B cell (primary cell): ENCODE measurements around the gene CD34. TPM values are rescaled to one million over a fixed set of nuclear protein-coding genes. Genes with fewer than 3 reads are reported as not detected.

Source experiments
- ATAC-seq: fragments of 200-7000 bp; cut with Tn5 transposase; one replicate; pipeline ENCODE4 v1.10.0; 2021; ENCODE audit warnings: low read depth, mild to moderate bottlenecking, moderate number of reproducible peaks, moderate library complexity
- CTCF ChIA-PET: fragments of 350-600 bp; sonication (Branson Sonifier 250); formaldehyde crosslinking; loops from one replicate; lab custom pipeline; 2021; ENCODE audit warnings: antibody characterized with exemption, inconsistent platforms; lab: Charles Lee
- POLR2A ChIA-PET: fragments of 350-600 bp; sonication (Branson Sonifier 250); formaldehyde crosslinking; loops from one replicate; lab custom pipeline; 2021; ENCODE audit warnings: antibody characterized with exemption; lab: Charles Lee
- DNase-seq: peaks from one replicate; pipeline ENCODE4 v3.0.0; 2013
- H2AFZ ChIP-seq: 2 replicates; pipeline ENCODE4 v1.6.1; 2012; ENCODE audit warnings: mild to moderate bottlenecking, low read depth, low read length; ENCODE audit not compliant: insufficient read depth, poor library complexity, severe bottlenecking
- H3K27ac ChIP-seq, 2 donors: 1 replicate in 1 of 2; 2 replicates in 1 of 2; pipeline ENCODE4 v1.5.1; 2012 to 2013; ENCODE audit warnings: low read length in 2 of 2, mild to moderate bottlenecking in 2 of 2, moderate library complexity in 1 of 2
- H3K27me3 ChIP-seq, 4 experiments: fragments of 200-600 bp in 1 of 4; sonication (generic) in 1 of 4; replicated peaks in 1 of 4; 1 replicate in 2 of 4; 2 replicates in 2 of 4; pipeline versions ENCODE4 v1.6.1 to v1.7.0; 2013 to 2016; ENCODE audit warnings: low read length in 3 of 4, mild to moderate bottlenecking in 2 of 4, mixed read lengths in 1 of 4, moderate library complexity in 1 of 4; ENCODE audit not compliant: insufficient read depth in 4 of 4, control insufficient read depth in 3 of 4; ENCODE audit errors: control extremely low read depth in 1 of 4
- H3K36me3 ChIP-seq, 2 experiments: replicated peaks in 1 of 2; 1 replicate in 1 of 2; 2 replicates in 1 of 2; pipeline versions ENCODE4 v1.6.1 to v1.7.1; 2013; ENCODE audit warnings: low read length in 1 of 2; ENCODE audit not compliant: insufficient read depth in 2 of 2, control insufficient read depth in 1 of 2; ENCODE audit errors: control extremely low read depth in 1 of 2, extremely low read depth in 1 of 2
- H3K4me1 ChIP-seq, 2 donors: fragments of 200-600 bp in 1 of 2; sonication (generic) in 1 of 2; 1 replicate in 1 of 2; 2 replicates in 1 of 2; pipeline versions ENCODE4 v1.5.1 to v1.6.1; 2013 to 2017; ENCODE audit warnings: low read length in 2 of 2; ENCODE audit not compliant: control insufficient read depth in 2 of 2, insufficient read depth in 2 of 2
- H3K4me2 ChIP-seq: replicated peaks from 2 replicates; pipeline ENCODE3; 2012; ENCODE audit warnings: mild to moderate bottlenecking, low read depth, low read length; ENCODE audit not compliant: poor library complexity, severe bottlenecking
- H3K4me3 ChIP-seq, 5 experiments: fragments of 200-600 bp in 1 of 5; sonication (generic) in 1 of 5; 1 replicate in 3 of 5; 2 replicates in 2 of 5; pipeline versions ENCODE4 v1.5.1 to v1.7.0; 2011 to 2016; ENCODE audit warnings: low read length in 4 of 5, mild to moderate bottlenecking in 4 of 5, low read depth in 2 of 5, control low read depth in 1 of 5, moderate library complexity in 1 of 5; ENCODE audit not compliant: insufficient read depth in 1 of 5; ENCODE audit errors: control extremely low read depth in 1 of 5, extremely low read depth in 1 of 5
- H3K79me2 ChIP-seq: fragments of 200-600 bp; sonication (generic); one replicate; pipeline ENCODE4 v1.6.0; 2016; ENCODE audit warnings: low read length; ENCODE audit not compliant: control insufficient read depth, insufficient read depth
- H3K9ac ChIP-seq: fragments of 200-600 bp; sonication (generic); 2 replicates; pipeline ENCODE4 v1.6.1; 2017; ENCODE audit warnings: mild to moderate bottlenecking, low read length, moderate library complexity
- H3K9me3 ChIP-seq, 3 donors: one replicate each; pipeline versions ENCODE4 v1.6.1 to v1.7.1; 2013; ENCODE audit warnings: low read length in 2 of 3; ENCODE audit not compliant: control insufficient read depth in 2 of 3, insufficient read depth in 1 of 3; ENCODE audit errors: control extremely low read depth in 1 of 3
- H4K20me1 ChIP-seq: 2 replicates; pipeline ENCODE4 v1.6.0; 2012; ENCODE audit warnings: mild to moderate bottlenecking, low read length; ENCODE audit not compliant: insufficient read depth, control insufficient read depth, poor library complexity, severe bottlenecking
- H3K27ac Mint-ChIP-seq: one replicate; pipeline ENCODE4 v1.8.0; 2021; ENCODE audit warnings: mixed read lengths
- H3K27me3 Mint-ChIP-seq: one replicate; pipeline ENCODE4 v1.8.0; 2021; ENCODE audit warnings: mixed read lengths
- H3K4me1 Mint-ChIP-seq: one replicate; pipeline ENCODE4 v1.8.0; 2021; ENCODE audit warnings: mixed read lengths
- H3K4me3 Mint-ChIP-seq: one replicate; pipeline ENCODE4 v1.8.0; 2021; ENCODE audit warnings: mixed read lengths
- H3K9me3 Mint-ChIP-seq: one replicate; pipeline ENCODE4 v1.8.0; 2022; ENCODE audit warnings: mixed read lengths; ENCODE audit not compliant: insufficient read depth
- CTCF ChIP-seq: fragments of 200-600 bp; IDR thresholded peaks from one replicate; pipeline ENCODE4 v1.8.0; 2022; ENCODE audit warnings: antibody characterized with exemption, mild to moderate bottlenecking
- EZH2 ChIP-seq: IDR thresholded peaks from 2 replicates; pipeline ENCODE4 v1.6.1; 2012; ENCODE audit warnings: borderline replicate concordance, low read depth, mild to moderate bottlenecking, moderate library complexity, low read length; ENCODE audit not compliant: insufficient read depth, poor library complexity, severe bottlenecking
- WGBS: methylation state at CpG from one replicate; pipeline ENCODE4 v1.1.5; 2013; ENCODE audit warnings: missing lambda C conversion rate; ENCODE audit not compliant: insufficient coverage; 5-methylcytosine and 5-hydroxymethylcytosine counted together
- intact Hi-C: fragments of 100-400 bp; cut with micrococcal nuclease; formaldehyde crosslinking; loops from one replicate; pipeline ENCODE4 v1.10.0; 2022
- polyA plus RNA-seq: library from polyadenylated mRNA; depleted of rRNA; stranded (reverse); fragments of >200 nt; gene quantifications from 2 replicates; pipeline ENCODE4 v1.2.3, GENCODE V29; 2012
- total RNA-seq, 2 donors: library from RNA; stranded (reverse); fragments of 120-200 nt in 1 of 2; gene quantifications; 1 replicate in 1 of 2; 2 replicates in 1 of 2; pipeline versions ENCODE4 v1.2.3 to v1.2.4, GENCODE V29; 2013 to 2022

Gene CD34
- total and polyA plus RNA-seq, 2 donors (not counting 1 experiment from before 2014, with no cell fraction given): not detected

- no peak overlapping the region for H3K9ac ChIP-seq
- ChIA-PET CTCF (interaction anchor here (0.9 to 2.0 kb wide), 2 partner anchors 12 to 37 kb away, joined by 3 to 5 read pairs; no protein-coding TSS in a partner anchor), POLR2A (no interaction called here)
- no peak for TF ChIP-seq CTCF
- TF ChIP-seq EZH2: no peak
- intact Hi-C loops: no loop called here
- no peaks in the 10 kb centered on the region for H3K9me3 ChIP-seq
- peaks cover 0 to 18% (median 12%) of the 10 kb centered on the region in 4 experiments for H3K27me3 ChIP-seq
- no peaks in the 10 kb centered on the region for H3K36me3 ChIP-seq
- Mint-ChIP-seq H3K4me3 (no peak overlapping the region), H3K27me3 (peaks cover 41% of the 10 kb centered on the region), H3K9me3 (no peaks in the 10 kb centered on the region), H3K4me1 (peaks cover 6% of the 10 kb centered on the region), H3K27ac (no peak overlapping the region)
- H3K4me1 ChIP-seq: peaks cover 5 to 8% of the 10 kb centered on the region in 2 donors
- 80% methylated on average over 2 of the region's 3 CpGs for WGBS
- ATAC-seq: no peak
- no peak overlapping the region for H3K27ac ChIP-seq
- H2AFZ ChIP-seq: no peak overlapping the region
- H3K4me3 ChIP-seq: no peak overlapping the region
- H3K4me2 ChIP-seq: no peak overlapping the region
- DNase-seq: no peak
- H3K79me2 ChIP-seq: no peaks in the 10 kb centered on the region
- no peaks in the 10 kb centered on the region for H4K20me1 ChIP-seq
These were observed 10.4 kb upstream of the CD34 start for GRCh38 chr1:207921321-207921720.

GRCh38 chr1:207920444-207921021 lies 9.6 kb upstream of the CD34 start:
- ATAC-seq: no peak
- WGBS: 50% methylated on average over 1 of the region's 2 CpGs
- no peaks in the 10 kb centered on the region for H4K20me1 ChIP-seq
- H3K36me3 ChIP-seq: no peaks in the 10 kb centered on the region
- no peak for TF ChIP-seq EZH2
- TF ChIP-seq CTCF: no peak
- no peaks in the 10 kb centered on the region for H3K9me3 ChIP-seq
- H3K79me2 ChIP-seq: no peaks in the 10 kb centered on the region
- Mint-ChIP-seq H3K4me3 (no peak overlapping the region), H3K27ac (no peak overlapping the region), H3K4me1 (peaks cover 6% of the 10 kb centered on the region), H3K27me3 (peaks cover 41% of the 10 kb centered on the region), H3K9me3 (no peaks in the 10 kb centered on the region)
- H3K4me1 ChIP-seq: peaks cover 5 to 8% of the 10 kb centered on the region in 2 donors
- H3K4me2 ChIP-seq: no peak overlapping the region
- H3K9ac ChIP-seq: no peak overlapping the region
- H3K4me3 ChIP-seq: no peak overlapping the region
- DNase-seq: no peak
- no peak overlapping the region for H2AFZ ChIP-seq
- intact Hi-C loops: no loop called here
- ChIA-PET CTCF (interaction anchor here (0.8 to 2.0 kb wide), 4 partner anchors 10 to 36 kb away, joined by 3 to 5 read pairs (median 3); no protein-coding TSS in a partner anchor), POLR2A (no interaction called here)
- H3K27ac ChIP-seq: no peak overlapping the region
- peaks cover 0 to 18% (median 12%) of the 10 kb centered on the region in 4 experiments for H3K27me3 ChIP-seq
